ENCODE results near the gene TMEM247. TPM values are rescaled to one million over a fixed set of nuclear protein-coding genes. Genes with fewer than 3 reads are reported as not detected.
A peak's percentile ranks its signal among the peaks of the same experiment; 100 is the strongest.

TMEM247 gene
- total RNA-seq, 1 experiment from 2014 or later, result not detected

DNA sequence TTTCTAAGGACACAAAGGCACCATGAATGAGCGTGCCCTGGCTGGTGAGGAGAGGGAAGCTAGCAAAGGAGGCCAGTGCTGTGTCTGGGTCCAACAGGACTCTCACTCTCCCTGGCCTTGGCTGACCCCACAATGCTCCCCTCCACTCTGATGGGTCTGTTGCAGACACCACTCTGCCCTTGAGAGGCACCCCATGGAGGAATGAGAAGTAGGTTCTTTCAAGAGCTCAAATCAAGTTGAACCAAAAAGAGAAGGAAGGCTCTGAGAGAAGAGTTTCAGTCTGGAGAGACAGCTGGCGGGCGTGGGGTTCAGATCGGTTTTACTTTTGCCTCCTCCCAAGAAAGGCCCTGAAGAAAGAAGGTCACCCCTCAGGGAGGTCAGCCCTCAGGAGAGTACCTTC lies 18.4 kb downstream of the TMEM247 start:
- ATAC-seq, result no peak
- H3K9ac ChIP-seq (ENCODE audit: low read length), result no peak overlapping the region
- no peaks in the 10 kb centered on the region for H3K9me3 ChIP-seq (ENCODE audit: low read length)
- TF ChIP-seq EZH2phosphoT487 (IDR thresholded peaks at IDR 0.05; ENCODE audit: borderline replicate concordance, low read length), result no peak
- TF ChIP-seq, protein P1, sequence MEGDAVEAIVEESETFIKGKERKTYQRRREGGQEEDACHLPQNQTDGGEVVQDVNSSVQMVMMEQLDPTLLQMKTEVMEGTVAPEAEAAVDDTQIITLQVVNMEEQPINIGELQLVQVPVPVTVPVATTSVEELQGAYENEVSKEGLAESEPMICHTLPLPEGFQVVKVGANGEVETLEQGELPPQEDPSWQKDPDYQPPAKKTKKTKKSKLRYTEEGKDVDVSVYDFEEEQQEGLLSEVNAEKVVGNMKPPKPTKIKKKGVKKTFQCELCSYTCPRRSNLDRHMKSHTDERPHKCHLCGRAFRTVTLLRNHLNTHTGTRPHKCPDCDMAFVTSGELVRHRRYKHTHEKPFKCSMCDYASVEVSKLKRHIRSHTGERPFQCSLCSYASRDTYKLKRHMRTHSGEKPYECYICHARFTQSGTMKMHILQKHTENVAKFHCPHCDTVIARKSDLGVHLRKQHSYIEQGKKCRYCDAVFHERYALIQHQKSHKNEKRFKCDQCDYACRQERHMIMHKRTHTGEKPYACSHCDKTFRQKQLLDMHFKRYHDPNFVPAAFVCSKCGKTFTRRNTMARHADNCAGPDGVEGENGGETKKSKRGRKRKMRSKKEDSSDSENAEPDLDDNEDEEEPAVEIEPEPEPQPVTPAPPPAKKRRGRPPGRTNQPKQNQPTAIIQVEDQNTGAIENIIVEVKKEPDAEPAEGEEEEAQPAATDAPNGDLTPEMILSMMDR (conservative IDR thresholded peaks at IDR 0.05; ENCODE audit: low read depth, low read length), result no peak
- no peak overlapping the region for H2AFZ ChIP-seq (ENCODE audit: low read length)
- intact Hi-C loops (cut with micrococcal nuclease), result no loop called here
- BruUV-seq (replicated peaks), result no TSS peak
- H3K4me3 ChIP-seq (ENCODE audit: low read length), result no peak overlapping the region
- no peaks in the 10 kb centered on the region for H3K36me3 ChIP-seq (ENCODE audit: low read depth, low read length)
- no peaks in the 10 kb centered on the region for H3K79me2 ChIP-seq (ENCODE audit: low read length)
- ChIA-PET POLR2A (ENCODE audit: unreplicated experiment) (no interaction called here), CTCF (no interaction called here)
- H3F3A ChIP-seq (ENCODE audit: low read length, unreplicated experiment), result no peaks in the 10 kb centered on the region
- peaks cover 18% of the 10 kb centered on the region for H3K4me1 ChIP-seq (ENCODE audit: insufficient read depth, low read length)
- H3K27me3 ChIP-seq (ENCODE audit: low read length), result no peaks in the 10 kb centered on the region
- H3K27ac ChIP-seq (ENCODE audit: low read length), result no peak overlapping the region
- no peaks in the 10 kb centered on the region for H4K20me1 ChIP-seq (ENCODE audit: low read length)
- DNase-seq, result no peak
- no peak overlapping the region for H3K4me2 ChIP-seq (ENCODE audit: low read length)
- no peaks in the 10 kb centered on the region for H3K9me2 ChIP-seq (replicated peaks; ENCODE audit: low read length)

DNA sequence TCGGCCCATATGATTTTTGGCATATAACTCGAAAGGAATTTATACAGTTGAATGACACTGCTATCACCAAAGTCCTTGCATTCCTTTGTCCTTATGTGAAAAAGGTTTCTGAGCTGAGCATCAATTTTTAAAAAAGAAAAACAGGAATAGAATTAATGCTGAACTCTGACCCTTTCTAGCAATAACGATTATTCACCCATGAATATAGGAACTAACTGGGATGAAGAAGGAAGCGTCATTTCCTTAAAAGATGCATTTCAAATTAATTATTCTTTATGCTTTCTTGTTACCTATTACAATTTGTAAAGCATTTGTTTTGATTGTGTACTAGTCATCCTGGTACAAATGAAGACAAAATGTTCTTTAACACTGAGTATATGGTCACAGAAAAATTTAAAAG lies 19.3 kb downstream of the TMEM247 start:
- intact Hi-C loops (cut with micrococcal nuclease), result no loop called here
- CTCF ChIA-PET, result no interaction called here
- POLR2A ChIA-PET (ENCODE audit: unreplicated experiment), result no interaction called here

DNA sequence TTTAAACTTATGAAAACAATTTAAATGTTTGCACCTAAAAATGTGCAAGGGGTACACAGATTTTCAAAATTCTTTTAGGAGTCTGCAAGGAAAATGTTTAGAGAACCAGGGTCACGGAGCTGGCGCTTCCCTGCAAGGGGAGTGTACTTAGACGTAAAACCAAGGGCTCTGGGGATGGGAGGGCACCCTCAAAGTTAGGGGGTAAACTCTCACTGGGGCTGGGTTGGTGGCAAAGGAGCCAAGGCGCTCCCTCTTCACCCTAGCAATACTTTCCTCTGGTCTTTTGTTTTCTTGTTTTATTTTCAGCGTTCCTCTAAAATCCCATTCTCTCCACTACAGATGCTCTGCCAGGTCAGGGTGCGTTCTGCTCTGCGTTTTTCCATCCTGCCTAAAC lies 20.0 kb downstream of the TMEM247 start:
- H3K36me3 ChIP-seq (ENCODE audit: low read depth, low read length), result no peaks in the 10 kb centered on the region
- H2AFZ ChIP-seq (ENCODE audit: low read length), result peak overlapping the region; percentile 92
- no peaks in the 10 kb centered on the region for H3F3A ChIP-seq (ENCODE audit: low read length, unreplicated experiment)
- peak overlapping the region; percentile 72 for H3K4me3 ChIP-seq (ENCODE audit: low read length)
- CTCF ChIA-PET, result no interaction called here
- POLR2A ChIA-PET (ENCODE audit: unreplicated experiment), result no interaction called here
- no TSS peak for BruUV-seq (replicated peaks)
- TF ChIP-seq EZH2phosphoT487 (IDR thresholded peaks at IDR 0.05; ENCODE audit: borderline replicate concordance, low read length) (no peak), EZH2 (IDR thresholded peaks at IDR 0.05; ENCODE audit: low read length, unreplicated experiment) (no peak)
- TF ChIP-seq, protein P1 (conservative IDR thresholded peaks at IDR 0.05; ENCODE audit: low read depth, low read length), result no peak
- ATAC-seq (peak; percentile 11), DNase-seq (no peak)
- H3K79me2 ChIP-seq (ENCODE audit: low read length), result no peaks in the 10 kb centered on the region
- H3K27ac ChIP-seq (ENCODE audit: low read length), result no peak overlapping the region
- H3K9me2 ChIP-seq (replicated peaks; ENCODE audit: low read length), result no peaks in the 10 kb centered on the region
- intact Hi-C loops (cut with micrococcal nuclease), result no loop called here
- peak overlapping the region; percentile 52 for H3K9ac ChIP-seq (ENCODE audit: low read length)
- no peaks in the 10 kb centered on the region for H4K20me1 ChIP-seq (ENCODE audit: low read length)
- no peaks in the 10 kb centered on the region for H3K27me3 ChIP-seq (ENCODE audit: low read length)
- no peaks in the 10 kb centered on the region for H3K9me3 ChIP-seq (ENCODE audit: low read length)
- H3K4me1 ChIP-seq (ENCODE audit: insufficient read depth, low read length), result peaks cover 7% of the 10 kb centered on the region
- peak overlapping the region; percentile 89 for H3K4me2 ChIP-seq (ENCODE audit: low read length)

More for the DNA sequence above, 19.3 kb downstream of the TMEM247 start:
- Histone ChIP-seq H3K4me3 (ENCODE audit: low read length) (no peak overlapping the region), H3F3A (ENCODE audit: low read length, unreplicated experiment) (no peaks in the 10 kb centered on the region), H3K9ac (ENCODE audit: low read length) (no peak overlapping the region), H3K9me2 (replicated peaks; ENCODE audit: low read length) (no peaks in the 10 kb centered on the region), H3K79me2 (ENCODE audit: low read length) (no peaks in the 10 kb centered on the region), H3K27me3 (ENCODE audit: low read length) (no peaks in the 10 kb centered on the region), H3K36me3 (ENCODE audit: low read depth, low read length) (no peaks in the 10 kb centered on the region), H3K4me1 (ENCODE audit: insufficient read depth, low read length) (peaks cover 8% of the 10 kb centered on the region), H2AFZ (ENCODE audit: low read length) (no peak overlapping the region), H3K27ac (ENCODE audit: low read length) (no peak overlapping the region), H4K20me1 (ENCODE audit: low read length) (no peaks in the 10 kb centered on the region), H3K9me3 (ENCODE audit: low read length) (no peaks in the 10 kb centered on the region), H3K4me2 (ENCODE audit: low read length) (peak overlapping the region; percentile 89; the same call in 1 of the 2 replicates)
- no peak for ATAC-seq
- TF ChIP-seq EZH2 (IDR thresholded peaks at IDR 0.05; ENCODE audit: low read length, unreplicated experiment) (no peak), EZH2phosphoT487 (IDR thresholded peaks at IDR 0.05; ENCODE audit: borderline replicate concordance, low read length) (no peak)
- TF ChIP-seq, protein P1 (conservative IDR thresholded peaks at IDR 0.05; ENCODE audit: low read depth, low read length), result no peak
- no peak for DNase-seq
- no TSS peak for BruUV-seq (replicated peaks)

Data from PC-3 (cell line).